ENCODE data around the gene SELP. TPM values are rescaled to one million over a fixed set of nuclear protein-coding genes. Genes with fewer than 3 reads are reported as not detected.

Gene SELP
- total RNA-seq, 1 experiment from 2014 or later, result not detected

- no peak for TF ChIP-seq REST (IDR thresholded peaks at IDR 0.05; ENCODE audit: insufficient read depth in 1 of 2, low read depth in 2 of 2, low read length in 1 of 2)
- TF ChIP-seq SIN3A (IDR thresholded peaks at IDR 0.05; ENCODE audit: borderline replicate concordance, insufficient read depth, low read depth, low read length), result no peak
- TF ChIP-seq CTCF (IDR thresholded peaks at IDR 0.05), result no peak
- TF ChIP-seq POLR2AphosphoS5 (IDR thresholded peaks at IDR 0.05; ENCODE audit: low read depth, low read length), result no peak
- TF ChIP-seq TCF7L2 (IDR thresholded peaks at IDR 0.05; ENCODE audit: low read depth, low read length), result no peak
- peak overlapping the region; percentile 7 to 35; a peak in 1 of 4 replicates for H3K4me3 ChIP-seq (ENCODE audit: low read depth in 2 of 2, low read length in 2 of 2)
- H3K27me3 ChIP-seq (ENCODE audit: control insufficient read depth, insufficient read depth, low read length), result peaks cover 28% of the 10 kb centered on the region
- H3K27ac ChIP-seq (ENCODE audit: low read length), result no peak overlapping the region
- intact Hi-C loops (cut with micrococcal nuclease; ENCODE audit: unreplicated experiment) (loop anchor here (5.0 kb wide), 1 partner anchor 126 kb away; the partner anchor contains the start of gene SELL), in situ Hi-C loops (cut with HindIII; ENCODE audit: low pct_unique_long_range_greater_than_20kb, low sequenced_read_pairs) (no loop called here)
- ATAC-seq (no peak), DNase-seq (ENCODE audit: low read depth, low spot score) (no peak)
- peaks cover 10% of the 10 kb centered on the region; the same call in 1 of the 2 replicates for H3K4me1 ChIP-seq (ENCODE audit: control insufficient read depth, insufficient read depth, low read length)
- H3K9me3 ChIP-seq (ENCODE audit: control insufficient read depth, insufficient read depth, low read depth, low read length), result no peaks in the 10 kb centered on the region
- no peaks in the 10 kb centered on the region for H3K36me3 ChIP-seq (ENCODE audit: control insufficient read depth, insufficient read depth, low read length)
- CTCF ChIA-PET, result interaction anchor here (1.0 to 1.3 kb wide), 4 partner anchors 16 to 207 kb away, joined by 3 to 5 read pairs (median 4); no protein-coding TSS in a partner anchor
- POLR2A ChIA-PET, result no interaction called here
- BruUV-seq (replicated peaks), result no TSS peak
These were observed 43.9 kb downstream of the SELP start for GRCh38 chr1:169586067-169586394.

DNA sequence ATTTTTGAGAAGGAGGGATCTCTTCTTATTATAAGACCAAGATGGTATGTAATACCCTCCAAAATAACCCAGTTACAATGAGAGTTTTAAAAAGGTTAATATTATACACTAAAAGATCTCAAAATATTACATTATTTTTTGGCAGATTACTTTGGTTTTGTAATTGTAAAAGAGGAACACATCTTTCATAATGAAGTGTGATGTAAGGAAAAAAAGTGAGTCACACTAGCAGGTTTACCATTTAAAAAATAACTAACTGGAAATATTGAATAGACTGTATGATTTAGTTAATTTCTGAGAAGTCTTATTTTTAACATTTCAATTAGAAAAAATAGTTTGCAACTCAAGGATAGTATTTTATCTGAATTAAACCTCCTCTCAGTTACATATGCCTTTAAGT, 44.7 kb downstream of the SELP start:
- CTCF ChIA-PET, result interaction anchor here (1.3 kb wide), 1 partner anchor 127 kb away, joined by 5 read pairs; no protein-coding TSS in a partner anchor
- ATAC-seq, result no peak
- intact Hi-C loops (cut with micrococcal nuclease; ENCODE audit: unreplicated experiment), result loop anchor here (5.0 kb wide), 1 partner anchor 127 kb away; the partner anchor contains the start of gene SELL
- Histone ChIP-seq H3K4me1 (ENCODE audit: control insufficient read depth, insufficient read depth, low read length) (peaks cover 10% of the 10 kb centered on the region; the same call in 1 of the 2 replicates), H3K9me3 (ENCODE audit: control insufficient read depth, insufficient read depth, low read depth, low read length) (no peaks in the 10 kb centered on the region), H3K4me3 (ENCODE audit: low read depth in 2 of 2, low read length in 2 of 2) (no peak overlapping the region), H3K27ac (ENCODE audit: low read length) (no peak overlapping the region), H3K27me3 (ENCODE audit: control insufficient read depth, insufficient read depth, low read length) (peaks cover 28% of the 10 kb centered on the region), H3K36me3 (ENCODE audit: control insufficient read depth, insufficient read depth, low read length) (no peaks in the 10 kb centered on the region)
- TF ChIP-seq POLR2AphosphoS5 (IDR thresholded peaks at IDR 0.05; ENCODE audit: low read depth, low read length), result no peak
- TF ChIP-seq CTCF (IDR thresholded peaks at IDR 0.05), result no peak
- no peak for TF ChIP-seq SIN3A (IDR thresholded peaks at IDR 0.05; ENCODE audit: borderline replicate concordance, insufficient read depth, low read depth, low read length)
- no peak for TF ChIP-seq TCF7L2 (IDR thresholded peaks at IDR 0.05; ENCODE audit: low read depth, low read length)
- no peak for TF ChIP-seq REST (IDR thresholded peaks at IDR 0.05; ENCODE audit: insufficient read depth in 1 of 2, low read depth in 2 of 2, low read length in 1 of 2)
- no TSS peak for BruUV-seq (replicated peaks)
- POLR2A ChIA-PET, result no interaction called here
- in situ Hi-C loops (cut with HindIII; ENCODE audit: low pct_unique_long_range_greater_than_20kb, low sequenced_read_pairs), result no loop called here
- DNase-seq (ENCODE audit: low read depth, low spot score), result no peak

All from Panc1 (cell line).